ENCODE results near the gene ZNF536.
"Not testable (repeated sequence)": the region's sequence is repeated elsewhere in the genome, so short reads cannot be mapped to it uniquely, and the experiment has no call there.

DNA sequence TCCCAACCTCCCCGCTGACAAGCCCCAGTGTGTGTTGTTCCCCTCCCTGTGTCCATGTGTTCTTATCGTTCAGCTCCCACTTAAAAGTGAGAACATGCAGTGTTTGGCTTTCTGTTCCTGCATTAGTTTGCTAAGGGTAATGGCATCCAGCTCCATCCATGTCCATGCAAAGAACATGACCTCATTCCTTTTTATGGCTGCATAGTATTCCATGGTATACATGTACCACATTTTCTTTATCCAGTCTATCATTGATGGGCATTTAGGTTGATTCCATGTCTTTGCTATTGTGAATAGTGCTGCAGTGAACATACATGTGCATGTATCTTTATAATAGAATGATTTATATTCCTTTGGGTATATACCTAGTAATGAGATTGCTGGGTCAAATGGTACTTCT lies 114.1 kb downstream of the ZNF536 start:
- TF ChIP-seq, protein P1, sequence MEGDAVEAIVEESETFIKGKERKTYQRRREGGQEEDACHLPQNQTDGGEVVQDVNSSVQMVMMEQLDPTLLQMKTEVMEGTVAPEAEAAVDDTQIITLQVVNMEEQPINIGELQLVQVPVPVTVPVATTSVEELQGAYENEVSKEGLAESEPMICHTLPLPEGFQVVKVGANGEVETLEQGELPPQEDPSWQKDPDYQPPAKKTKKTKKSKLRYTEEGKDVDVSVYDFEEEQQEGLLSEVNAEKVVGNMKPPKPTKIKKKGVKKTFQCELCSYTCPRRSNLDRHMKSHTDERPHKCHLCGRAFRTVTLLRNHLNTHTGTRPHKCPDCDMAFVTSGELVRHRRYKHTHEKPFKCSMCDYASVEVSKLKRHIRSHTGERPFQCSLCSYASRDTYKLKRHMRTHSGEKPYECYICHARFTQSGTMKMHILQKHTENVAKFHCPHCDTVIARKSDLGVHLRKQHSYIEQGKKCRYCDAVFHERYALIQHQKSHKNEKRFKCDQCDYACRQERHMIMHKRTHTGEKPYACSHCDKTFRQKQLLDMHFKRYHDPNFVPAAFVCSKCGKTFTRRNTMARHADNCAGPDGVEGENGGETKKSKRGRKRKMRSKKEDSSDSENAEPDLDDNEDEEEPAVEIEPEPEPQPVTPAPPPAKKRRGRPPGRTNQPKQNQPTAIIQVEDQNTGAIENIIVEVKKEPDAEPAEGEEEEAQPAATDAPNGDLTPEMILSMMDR (IDR thresholded peaks at IDR 0.05) = not testable (repeated sequence)
- not testable (repeated sequence) for TF ChIP-seq TAF1 (IDR thresholded peaks at IDR 0.05; ENCODE audit: borderline replicate concordance, low read depth, low read length); JUND (IDR thresholded peaks at IDR 0.05); RAD21 (IDR thresholded peaks at IDR 0.05; ENCODE audit: low read length); EP300 (IDR thresholded peaks at IDR 0.05; ENCODE audit: borderline replicate concordance in 1 of 2, low read depth in 1 of 2, low read length in 1 of 2); FOSL2 (IDR thresholded peaks at IDR 0.05; ENCODE audit: borderline replicate concordance, low read depth); GABPA (IDR thresholded peaks at IDR 0.05; ENCODE audit: low read depth)
- TF ChIP-seq, protein P2, sequence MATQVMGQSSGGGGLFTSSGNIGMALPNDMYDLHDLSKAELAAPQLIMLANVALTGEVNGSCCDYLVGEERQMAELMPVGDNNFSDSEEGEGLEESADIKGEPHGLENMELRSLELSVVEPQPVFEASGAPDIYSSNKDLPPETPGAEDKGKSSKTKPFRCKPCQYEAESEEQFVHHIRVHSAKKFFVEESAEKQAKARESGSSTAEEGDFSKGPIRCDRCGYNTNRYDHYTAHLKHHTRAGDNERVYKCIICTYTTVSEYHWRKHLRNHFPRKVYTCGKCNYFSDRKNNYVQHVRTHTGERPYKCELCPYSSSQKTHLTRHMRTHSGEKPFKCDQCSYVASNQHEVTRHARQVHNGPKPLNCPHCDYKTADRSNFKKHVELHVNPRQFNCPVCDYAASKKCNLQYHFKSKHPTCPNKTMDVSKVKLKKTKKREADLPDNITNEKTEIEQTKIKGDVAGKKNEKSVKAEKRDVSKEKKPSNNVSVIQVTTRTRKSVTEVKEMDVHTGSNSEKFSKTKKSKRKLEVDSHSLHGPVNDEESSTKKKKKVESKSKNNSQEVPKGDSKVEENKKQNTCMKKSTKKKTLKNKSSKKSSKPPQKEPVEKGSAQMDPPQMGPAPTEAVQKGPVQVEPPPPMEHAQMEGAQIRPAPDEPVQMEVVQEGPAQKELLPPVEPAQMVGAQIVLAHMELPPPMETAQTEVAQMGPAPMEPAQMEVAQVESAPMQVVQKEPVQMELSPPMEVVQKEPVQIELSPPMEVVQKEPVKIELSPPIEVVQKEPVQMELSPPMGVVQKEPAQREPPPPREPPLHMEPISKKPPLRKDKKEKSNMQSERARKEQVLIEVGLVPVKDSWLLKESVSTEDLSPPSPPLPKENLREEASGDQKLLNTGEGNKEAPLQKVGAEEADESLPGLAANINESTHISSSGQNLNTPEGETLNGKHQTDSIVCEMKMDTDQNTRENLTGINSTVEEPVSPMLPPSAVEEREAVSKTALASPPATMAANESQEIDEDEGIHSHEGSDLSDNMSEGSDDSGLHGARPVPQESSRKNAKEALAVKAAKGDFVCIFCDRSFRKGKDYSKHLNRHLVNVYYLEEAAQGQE (IDR thresholded peaks at IDR 0.05; ENCODE audit: low read depth, low read length) = not testable (repeated sequence)
- TF ChIP-seq, protein P3, sequence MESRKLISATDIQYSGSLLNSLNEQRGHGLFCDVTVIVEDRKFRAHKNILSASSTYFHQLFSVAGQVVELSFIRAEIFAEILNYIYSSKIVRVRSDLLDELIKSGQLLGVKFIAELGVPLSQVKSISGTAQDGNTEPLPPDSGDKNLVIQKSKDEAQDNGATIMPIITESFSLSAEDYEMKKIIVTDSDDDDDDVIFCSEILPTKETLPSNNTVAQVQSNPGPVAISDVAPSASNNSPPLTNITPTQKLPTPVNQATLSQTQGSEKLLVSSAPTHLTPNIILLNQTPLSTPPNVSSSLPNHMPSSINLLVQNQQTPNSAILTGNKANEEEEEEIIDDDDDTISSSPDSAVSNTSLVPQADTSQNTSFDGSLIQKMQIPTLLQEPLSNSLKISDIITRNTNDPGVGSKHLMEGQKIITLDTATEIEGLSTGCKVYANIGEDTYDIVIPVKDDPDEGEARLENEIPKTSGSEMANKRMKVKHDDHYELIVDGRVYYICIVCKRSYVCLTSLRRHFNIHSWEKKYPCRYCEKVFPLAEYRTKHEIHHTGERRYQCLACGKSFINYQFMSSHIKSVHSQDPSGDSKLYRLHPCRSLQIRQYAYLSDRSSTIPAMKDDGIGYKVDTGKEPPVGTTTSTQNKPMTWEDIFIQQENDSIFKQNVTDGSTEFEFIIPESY (IDR thresholded peaks at IDR 0.05; ENCODE audit: borderline replicate concordance, low read depth) = not testable (repeated sequence)
- TF ChIP-seq, protein P4, sequence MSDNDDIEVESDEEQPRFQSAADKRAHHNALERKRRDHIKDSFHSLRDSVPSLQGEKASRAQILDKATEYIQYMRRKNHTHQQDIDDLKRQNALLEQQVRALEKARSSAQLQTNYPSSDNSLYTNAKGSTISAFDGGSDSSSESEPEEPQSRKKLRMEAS (IDR thresholded peaks at IDR 0.05; ENCODE audit: low read depth) = not testable (repeated sequence)
